NCI-H345 treated with DMSO at 0.1 percent for 48 hours (cell line): ENCODE data around the gene TNS1.

Source experiments
- DNase-seq: peaks from one replicate; lab custom pipeline; 2025; ENCODE audit not compliant: unreplicated experiment; lab: John Stamatoyannopoulos, UW

The TNS1 gene

GRCh38 chr2:217875556-217876252 lies 127.1 kb downstream of the TNS1 start:
- DNase-seq, result no peak

- no peak for DNase-seq
Measured at GRCh38 chr2:217875138-217875537, 127.7 kb downstream of the TNS1 start.

GRCh38 chr2:217873371-217873770 lies 129.4 kb downstream of the TNS1 start:
- DNase-seq, result no peak

GRCh38 chr2:217872319-217872718 lies 130.5 kb downstream of the TNS1 start:
- DNase-seq, result no peak

- no peak for DNase-seq
Measured at GRCh38 chr2:217870528-217871011, 132.2 kb downstream of the TNS1 start.

GRCh38 chr2:217868911-217869334 lies 133.9 kb downstream of the TNS1 start:
- no peak for DNase-seq

GRCh38 chr2:217868265-217868892 lies 134.4 kb downstream of the TNS1 start:
- DNase-seq, result no peak

GRCh38 chr2:217866457-217866856 lies 136.3 kb downstream of the TNS1 start:
- DNase-seq, result no peak

GRCh38 chr2:217864963-217865772 lies 137.6 kb downstream of the TNS1 start:
- no peak for DNase-seq

- no peak for DNase-seq
Measured at GRCh38 chr2:217863883-217864282, 138.9 kb downstream of the TNS1 start.

- no peak for DNase-seq
Measured at GRCh38 chr2:217861334-217861877, 141.4 kb downstream of the TNS1 start.

- no peak for DNase-seq
Measured at GRCh38 chr2:217859926-217860325, 142.9 kb downstream of the TNS1 start.

GRCh38 chr2:217858519-217859491 lies 144.0 kb downstream of the TNS1 start:
- no peak for DNase-seq

GRCh38 chr2:217857624-217858506 lies 144.9 kb downstream of the TNS1 start:
- DNase-seq, result no peak

GRCh38 chr2:217856871-217857270 lies 145.9 kb downstream of the TNS1 start:
- no peak for DNase-seq

- no peak for DNase-seq
Measured at GRCh38 chr2:217856159-217856558, 146.6 kb downstream of the TNS1 start.

- DNase-seq, result no peak
Measured at GRCh38 chr2:217854684-217855420, 147.9 kb downstream of the TNS1 start.

- no peak for DNase-seq
Measured at GRCh38 chr2:217853961-217854360, 148.8 kb downstream of the TNS1 start.
